BE2C (cell line): ENCODE results near the gene ZNF549.
"Not testable (repeated sequence)": the region's sequence is repeated elsewhere in the genome, so short reads cannot be mapped to it uniquely, and the experiment has no call there.

Source experiments
- DNase-seq: peaks from one replicate; pipeline ENCODE4 v3.0.0-alpha.2; 2020
- H3K27me3 ChIP-seq: fragments of 250-450 bp; sonication (Bioruptor Pico); 2 replicates; pipeline ENCODE4 v1.5.1; 2020; ENCODE audit warnings: mild to moderate bottlenecking
- H3K36me3 ChIP-seq: fragments of 250-450 bp; sonication (Bioruptor Pico); 2 replicates; pipeline ENCODE4 v1.5.1; 2020; ENCODE audit warnings: mild to moderate bottlenecking
- H3K4me1 ChIP-seq: fragments of 250-450 bp; sonication (Bioruptor Pico); 2 replicates; pipeline ENCODE4 v1.5.1; 2020
- H3K4me3 ChIP-seq: 2 replicates; pipeline ENCODE4 v1.5.1; 2011; ENCODE audit warnings: low read depth, low read length
- H3K9me3 ChIP-seq: fragments of 250-450 bp; sonication (Bioruptor Pico); 2 replicates; pipeline ENCODE4 v1.5.1; 2020
- TF ChIP-seq, protein P1 (sequence below): IDR thresholded peaks from 2 replicates; pipeline ENCODE4 v1.5.1; 2012; ENCODE audit warnings: mild to moderate bottlenecking, low read depth, low read length

ZNF549 gene

DNA sequence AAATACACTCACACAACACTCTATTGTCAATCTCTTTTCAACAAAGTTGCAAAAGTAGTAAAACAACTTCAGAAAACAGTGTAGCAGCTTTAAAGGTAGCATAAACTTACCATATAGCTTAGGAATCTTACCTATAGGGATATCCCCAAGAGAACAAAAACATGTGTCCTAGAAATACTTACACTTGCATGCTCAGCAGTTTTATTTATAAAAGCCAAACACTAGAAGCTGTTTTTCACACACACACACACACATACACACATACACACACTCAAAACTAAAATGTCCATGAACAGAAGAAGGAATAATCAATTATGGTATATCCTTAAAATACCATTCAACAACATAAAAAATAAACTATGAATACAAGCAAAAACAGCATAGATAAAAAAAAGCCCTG is 15.7 kb upstream of the ZNF549 start:
- no peaks in the 10 kb centered on the region for H3K9me3 ChIP-seq
- no peak overlapping the region for H3K4me3 ChIP-seq
- DNase-seq: no peak
- H3K4me1 ChIP-seq: no peaks in the 10 kb centered on the region
- H3K36me3 ChIP-seq: peaks cover 12% of the 10 kb centered on the region
- H3K27me3 ChIP-seq: no peaks in the 10 kb centered on the region
- TF ChIP-seq, protein P1, sequence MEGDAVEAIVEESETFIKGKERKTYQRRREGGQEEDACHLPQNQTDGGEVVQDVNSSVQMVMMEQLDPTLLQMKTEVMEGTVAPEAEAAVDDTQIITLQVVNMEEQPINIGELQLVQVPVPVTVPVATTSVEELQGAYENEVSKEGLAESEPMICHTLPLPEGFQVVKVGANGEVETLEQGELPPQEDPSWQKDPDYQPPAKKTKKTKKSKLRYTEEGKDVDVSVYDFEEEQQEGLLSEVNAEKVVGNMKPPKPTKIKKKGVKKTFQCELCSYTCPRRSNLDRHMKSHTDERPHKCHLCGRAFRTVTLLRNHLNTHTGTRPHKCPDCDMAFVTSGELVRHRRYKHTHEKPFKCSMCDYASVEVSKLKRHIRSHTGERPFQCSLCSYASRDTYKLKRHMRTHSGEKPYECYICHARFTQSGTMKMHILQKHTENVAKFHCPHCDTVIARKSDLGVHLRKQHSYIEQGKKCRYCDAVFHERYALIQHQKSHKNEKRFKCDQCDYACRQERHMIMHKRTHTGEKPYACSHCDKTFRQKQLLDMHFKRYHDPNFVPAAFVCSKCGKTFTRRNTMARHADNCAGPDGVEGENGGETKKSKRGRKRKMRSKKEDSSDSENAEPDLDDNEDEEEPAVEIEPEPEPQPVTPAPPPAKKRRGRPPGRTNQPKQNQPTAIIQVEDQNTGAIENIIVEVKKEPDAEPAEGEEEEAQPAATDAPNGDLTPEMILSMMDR: no peak

DNA sequence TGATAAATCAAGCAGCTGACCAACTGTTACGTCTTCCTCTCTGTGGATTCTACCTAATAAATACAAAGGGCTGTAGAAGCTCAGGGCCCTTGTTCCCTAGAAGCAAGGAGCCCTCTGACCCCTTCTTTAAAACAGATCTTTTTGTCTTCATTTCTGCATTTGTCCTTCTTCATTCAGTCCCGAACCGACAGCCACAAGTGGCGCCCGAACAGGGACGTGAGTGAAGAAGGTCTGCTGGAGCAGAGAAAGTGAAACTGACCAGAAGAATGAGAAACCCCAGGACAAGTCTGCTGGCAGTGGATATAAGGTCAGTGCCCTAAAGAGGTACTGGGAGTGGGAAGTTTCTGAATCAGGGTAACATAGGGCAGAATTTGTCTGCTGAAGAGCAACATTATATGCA is 14.3 kb upstream of the ZNF549 start:
- Histone ChIP-seq H3K36me3 (0 out of 2 replicates have a peak, but pooled peaks cover 3% of the 10 kb centered on the region), H3K4me3 (no peak overlapping the region), H3K4me1 (no peaks in the 10 kb centered on the region), H3K27me3 (no peaks in the 10 kb centered on the region), H3K9me3 (no peaks in the 10 kb centered on the region)
- no peak for DNase-seq
- TF ChIP-seq, protein P1: no peak

DNA sequence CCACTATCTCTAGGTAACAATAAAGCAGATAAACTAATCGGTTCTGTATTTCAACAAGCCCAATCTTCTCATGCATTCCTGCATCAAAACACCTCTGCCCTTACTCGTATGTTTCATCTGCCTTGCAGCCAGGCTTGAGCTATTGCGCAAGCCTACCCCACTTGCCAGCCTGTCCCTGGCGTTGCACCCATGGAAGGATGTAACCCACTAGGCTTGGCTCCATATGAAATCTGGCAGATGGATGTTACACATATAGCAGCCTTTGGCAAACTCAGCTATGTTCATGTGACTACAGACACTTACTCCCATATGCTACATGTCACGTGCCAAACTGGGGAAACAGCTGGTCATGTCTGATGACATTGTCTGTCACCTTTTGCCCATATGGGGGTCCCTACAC is 11.9 kb upstream of the ZNF549 start:
- Histone ChIP-seq H3K27me3 (no peaks in the 10 kb centered on the region), H3K9me3 (no peaks in the 10 kb centered on the region), H3K4me1 (no peaks in the 10 kb centered on the region), H3K36me3 (no peaks in the 10 kb centered on the region), H3K4me3 (no peak overlapping the region)
- DNase-seq: no peak
- TF ChIP-seq, protein P1: no peak

DNA sequence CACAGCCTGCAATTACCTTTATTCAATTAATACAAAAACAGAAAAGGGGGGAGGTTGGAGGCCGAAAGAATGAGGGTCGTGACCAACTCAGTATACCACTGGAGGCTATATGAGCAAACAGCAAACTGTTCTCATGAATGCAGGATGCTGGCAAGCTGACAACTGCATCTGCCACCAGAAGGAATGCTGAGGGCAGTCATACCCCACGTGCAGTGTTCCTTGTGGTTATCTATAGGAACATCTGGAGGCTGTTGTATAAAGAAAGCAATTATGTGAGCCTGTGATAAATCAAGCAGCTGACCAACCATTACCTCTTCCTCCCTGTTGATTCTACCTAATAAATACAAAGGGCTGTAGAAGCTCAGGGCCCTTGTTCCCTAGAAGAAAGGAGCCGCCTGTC is 9.1 kb upstream of the ZNF549 start:
- not testable (repeated sequence) for H3K36me3 ChIP-seq, H3K9me3 ChIP-seq

DNA sequence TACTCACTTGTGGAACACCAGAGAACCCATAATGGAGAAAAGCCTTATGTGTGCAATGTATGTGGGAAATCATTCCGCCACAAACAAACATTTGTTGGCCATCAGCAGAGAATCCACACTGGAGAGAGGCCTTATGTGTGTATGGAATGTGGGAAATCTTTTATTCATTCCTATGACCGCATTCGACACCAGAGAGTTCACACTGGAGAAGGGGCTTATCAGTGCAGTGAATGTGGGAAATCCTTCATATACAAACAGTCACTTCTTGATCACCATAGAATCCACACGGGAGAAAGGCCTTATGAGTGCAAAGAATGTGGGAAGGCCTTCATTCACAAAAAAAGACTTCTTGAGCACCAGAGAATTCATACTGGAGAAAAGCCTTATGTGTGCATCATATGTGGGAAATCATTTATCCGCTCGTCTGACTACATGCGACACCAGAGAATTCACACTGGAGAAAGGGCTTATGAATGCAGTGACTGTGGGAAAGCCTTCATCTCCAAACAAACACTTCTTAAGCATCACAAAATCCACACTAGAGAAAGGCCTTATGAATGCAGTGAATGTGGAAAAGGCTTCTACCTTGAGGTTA is 10.9 kb downstream of the ZNF549 start:
- Histone ChIP-seq H3K36me3 (peaks cover 79% of the 10 kb centered on the region), H3K4me3 (no peak overlapping the region), H3K9me3 (peaks cover 5% of the 10 kb centered on the region; the same call in 1 of the 2 replicates), H3K4me1 (no peaks in the 10 kb centered on the region), H3K27me3 (no peaks in the 10 kb centered on the region)
- DNase-seq: no peak
- TF ChIP-seq, protein P1: no peak

More for the DNA sequence above, 9.1 kb upstream of the ZNF549 start:
- not testable (repeated sequence) for H3K4me3 ChIP-seq, H3K4me1 ChIP-seq, H3K27me3 ChIP-seq
- peak; percentile 14 for DNase-seq

DNA sequence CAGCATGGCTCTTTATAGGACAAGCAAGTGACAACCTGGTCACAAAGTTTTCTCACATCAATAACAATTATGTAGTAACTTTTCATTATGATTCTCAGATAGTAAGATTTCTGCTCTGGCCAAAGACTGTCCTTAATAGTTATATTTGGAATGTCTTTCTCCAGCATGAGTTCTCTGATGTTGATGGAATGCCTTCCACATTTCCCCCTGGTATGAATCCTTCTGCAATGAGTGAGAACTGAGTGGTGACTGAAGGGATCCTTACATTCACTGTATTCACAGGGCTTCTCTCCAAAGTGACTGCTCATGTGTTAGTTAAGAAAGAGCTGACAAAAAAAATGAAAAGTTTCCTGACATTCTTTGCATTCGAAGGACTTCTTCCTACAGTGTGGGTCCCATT is 19.4 kb downstream of the ZNF549 start:
- DNase-seq: no peak
- TF ChIP-seq, protein P1: no peak
- Histone ChIP-seq H3K27me3 (no peaks in the 10 kb centered on the region), H3K9me3 (peaks cover 4% of the 10 kb centered on the region; the same call in 1 of the 2 replicates), H3K4me3 (no peak overlapping the region), H3K36me3 (peaks cover 82% of the 10 kb centered on the region), H3K4me1 (no peaks in the 10 kb centered on the region)
